GM12875 (cell line): ENCODE measurements around the gene SEMA4A.

Experiments used
- H3K4me3 ChIP-seq: one replicate; pipeline ENCODE4 v1.5.1; 2011; ENCODE audit warnings: low read depth, low read length, control low read depth
- CTCF ChIP-seq: IDR thresholded peaks from 2 replicates; pipeline ENCODE4 v1.5.1; 2011; ENCODE audit warnings: low read depth, mild to moderate bottlenecking, control low read depth, inconsistent platforms, low read length, moderate library complexity, borderline replicate concordance; ENCODE audit not compliant: insufficient read depth

The SEMA4A gene

GRCh38 chr1:156134716-156135435, 18.5 kb upstream of the SEMA4A start:
- TF ChIP-seq CTCF: no peak
- no peak overlapping the region for H3K4me3 ChIP-seq

- no peak for TF ChIP-seq CTCF
- no peak overlapping the region for H3K4me3 ChIP-seq
Observed at GRCh38 chr1:156135930-156136871, 17.2 kb upstream of the SEMA4A start.

- H3K4me3 ChIP-seq: no peak overlapping the region
- no peak for TF ChIP-seq CTCF
Observed at GRCh38 chr1:156136970-156137483, 16.4 kb upstream of the SEMA4A start.

GRCh38 chr1:156138458-156138867, 14.9 kb upstream of the SEMA4A start:
- H3K4me3 ChIP-seq: no peak overlapping the region
- no peak for TF ChIP-seq CTCF

- TF ChIP-seq CTCF: peak; percentile 86
Observed at GRCh38 chr1:156140879-156141707, 12.3 kb upstream of the SEMA4A start.

GRCh38 chr1:156143765-156144489, 9.5 kb upstream of the SEMA4A start:
- TF ChIP-seq CTCF: no peak
- H3K4me3 ChIP-seq: no peak overlapping the region

More at GRCh38 chr1:156140879-156141707, 12.3 kb upstream of the SEMA4A start:
- no peak overlapping the region for H3K4me3 ChIP-seq
